ENCODE data around the gene EDDM13. TPM values are rescaled to one million over a fixed set of nuclear protein-coding genes. Genes with fewer than 3 reads are reported as not detected.

EDDM13 gene
- total and polyA plus RNA-seq, 7 experiments from 2014 or later = 1.3 to 3.0 TPM; not detected in 5

- no peaks in the 10 kb centered on the region for H3K9me3 Mint-ChIP-seq
- no peak overlapping the region for H3K27ac Mint-ChIP-seq
- Histone ChIP-seq H3K27me3 (ENCODE audit: control insufficient read depth in 2 of 2, insufficient read depth in 2 of 2, low read length in 2 of 2) (no peaks in the 10 kb centered on the region), H3K36me3 (ENCODE audit: control insufficient read depth in 2 of 3, insufficient read depth in 3 of 3, low read length in 3 of 3) (no peaks in the 10 kb centered on the region), H3K27ac (ENCODE audit: low read depth, low read length) (no peak overlapping the region), H3K9me3 (ENCODE audit: control insufficient read depth in 2 of 3, low read length in 3 of 3) (no peaks in the 10 kb centered on the region), H3K4me1 (ENCODE audit: control insufficient read depth in 2 of 2, insufficient read depth in 2 of 2, low read length in 2 of 2) (no peaks in the 10 kb centered on the region), H3K4me3 (ENCODE audit: low read length) (no peak overlapping the region)
- intact Hi-C loops (cut with micrococcal nuclease) = no loop called here
- no peak overlapping the region for H3K4me3 Mint-ChIP-seq
- peaks cover 0 to 33% (median 5%) of the 10 kb centered on the region in 5 donors for H3K36me3 Mint-ChIP-seq
- H3K4me1 Mint-ChIP-seq = peaks cover 0 to 8% (median 0%) of the 10 kb centered on the region in 7 donors
- POLR2A ChIA-PET = no interaction called here
- ATAC-seq (no peak), DNase-seq (no peak)
- no peaks in the 10 kb centered on the region for H3K27me3 Mint-ChIP-seq
- CTCF ChIA-PET = interaction anchor here (1.2 kb wide), 1 partner anchor 13 kb away, joined by 3 read pairs; no protein-coding TSS in a partner anchor
These were observed 6.5 kb upstream of the EDDM13 start for GRCh38 chr19:56266051-56266450.

- Histone ChIP-seq H3K27ac (ENCODE audit: low read depth, low read length) (no peak overlapping the region), H3K4me3 (ENCODE audit: low read length) (no peak overlapping the region), H3K4me1 (ENCODE audit: control insufficient read depth in 2 of 2, insufficient read depth in 2 of 2, low read length in 2 of 2) (no peaks in the 10 kb centered on the region), H3K36me3 (ENCODE audit: control insufficient read depth in 2 of 3, insufficient read depth in 3 of 3, low read length in 3 of 3) (no peaks in the 10 kb centered on the region), H3K9me3 (ENCODE audit: control insufficient read depth in 2 of 3, low read length in 3 of 3) (no peaks in the 10 kb centered on the region), H3K27me3 (ENCODE audit: control insufficient read depth in 2 of 2, insufficient read depth in 2 of 2, low read length in 2 of 2) (no peaks in the 10 kb centered on the region)
- ATAC-seq = no peak
- H3K27me3 Mint-ChIP-seq = no peaks in the 10 kb centered on the region
- no peak for DNase-seq
- peaks cover 0 to 10% (median 0%) of the 10 kb centered on the region in 7 donors for H3K4me1 Mint-ChIP-seq
- H3K36me3 Mint-ChIP-seq = peaks cover 0 to 33% (median 8%) of the 10 kb centered on the region in 5 donors
- H3K9me3 Mint-ChIP-seq = no peaks in the 10 kb centered on the region
- H3K27ac Mint-ChIP-seq = peak overlapping the region in 1 of 9 donors; percentile 34
- intact Hi-C loops (cut with micrococcal nuclease) = no loop called here
- CTCF ChIA-PET = no interaction called here
- H3K4me3 Mint-ChIP-seq = no peak overlapping the region
- POLR2A ChIA-PET = no interaction called here
These were observed 3.2 kb upstream of the EDDM13 start for GRCh38 chr19:56269348-56269747.

- Histone ChIP-seq H3K4me1 (ENCODE audit: control insufficient read depth in 2 of 2, insufficient read depth in 2 of 2, low read length in 2 of 2) (no peaks in the 10 kb centered on the region), H3K27me3 (ENCODE audit: control insufficient read depth in 2 of 2, insufficient read depth in 2 of 2, low read length in 2 of 2) (no peaks in the 10 kb centered on the region), H3K9me3 (ENCODE audit: control insufficient read depth in 2 of 3, low read length in 3 of 3) (no peaks in the 10 kb centered on the region), H3K36me3 (ENCODE audit: control insufficient read depth in 2 of 3, insufficient read depth in 3 of 3, low read length in 3 of 3) (no peaks in the 10 kb centered on the region), H3K4me3 (ENCODE audit: low read length) (no peak overlapping the region), H3K27ac (ENCODE audit: low read depth, low read length) (no peak overlapping the region)
- Mint-ChIP-seq H3K27ac (no peak overlapping the region), H3K36me3 (peaks cover 0 to 27% (median 10%) of the 10 kb centered on the region in 5 donors), H3K4me1 (peaks cover 0 to 9% (median 0%) of the 10 kb centered on the region in 7 donors), H3K9me3 (no peaks in the 10 kb centered on the region), H3K27me3 (no peaks in the 10 kb centered on the region), H3K4me3 (no peak overlapping the region)
- intact Hi-C loops (cut with micrococcal nuclease) = no loop called here
- ChIA-PET CTCF (no interaction called here), POLR2A (no interaction called here)
- DNase-seq (no peak), ATAC-seq (peak; percentile 91)
These were observed 1.9 kb upstream of the EDDM13 start for GRCh38 chr19:56270676-56271075.

- intact Hi-C loops (cut with micrococcal nuclease) = no loop called here
- DNase-seq = no peak
- H3K36me3 Mint-ChIP-seq = peaks cover 0 to 30% (median 12%) of the 10 kb centered on the region in 5 donors
- POLR2A ChIA-PET = no interaction called here
- no peaks in the 10 kb centered on the region for H3K27me3 Mint-ChIP-seq
- no peak overlapping the region for H3K4me3 ChIP-seq (ENCODE audit: low read length)
- CTCF ChIA-PET = no interaction called here
- no peaks in the 10 kb centered on the region for H3K36me3 ChIP-seq (ENCODE audit: control insufficient read depth in 2 of 3, insufficient read depth in 3 of 3, low read length in 3 of 3)
- peak; percentile 42 for ATAC-seq
- no peaks in the 10 kb centered on the region for H3K9me3 ChIP-seq (ENCODE audit: control insufficient read depth in 2 of 3, low read length in 3 of 3)
- no peak overlapping the region for H3K27ac Mint-ChIP-seq
- peaks cover 0 to 9% (median 0%) of the 10 kb centered on the region in 7 donors for H3K4me1 Mint-ChIP-seq
- H3K4me1 ChIP-seq (ENCODE audit: control insufficient read depth in 2 of 2, insufficient read depth in 2 of 2, low read length in 2 of 2) = no peaks in the 10 kb centered on the region
- peaks cover 0 to 4% (median 0%) of the 10 kb centered on the region in 11 donors for H3K9me3 Mint-ChIP-seq
- H3K4me3 Mint-ChIP-seq = no peak overlapping the region
- no peaks in the 10 kb centered on the region for H3K27me3 ChIP-seq (ENCODE audit: control insufficient read depth in 2 of 2, insufficient read depth in 2 of 2, low read length in 2 of 2)
- no peak overlapping the region for H3K27ac ChIP-seq (ENCODE audit: low read depth, low read length)
These were observed 1.4 kb upstream of the EDDM13 start for GRCh38 chr19:56271151-56271550.

GRCh38 chr19:56273563-56274117, 1.1 kb downstream of the EDDM13 start:
- H3K4me1 Mint-ChIP-seq = peaks cover 0 to 10% (median 0%) of the 10 kb centered on the region in 7 donors
- Histone ChIP-seq H3K36me3 (ENCODE audit: control insufficient read depth in 2 of 3, insufficient read depth in 3 of 3, low read length in 3 of 3) (no peaks in the 10 kb centered on the region), H3K4me1 (ENCODE audit: control insufficient read depth in 2 of 2, insufficient read depth in 2 of 2, low read length in 2 of 2) (no peaks in the 10 kb centered on the region), H3K27me3 (ENCODE audit: control insufficient read depth in 2 of 2, insufficient read depth in 2 of 2, low read length in 2 of 2) (no peaks in the 10 kb centered on the region), H3K4me3 (ENCODE audit: low read length) (no peak overlapping the region), H3K27ac (ENCODE audit: low read depth, low read length) (no peak overlapping the region), H3K9me3 (ENCODE audit: control insufficient read depth in 2 of 3, low read length in 3 of 3) (no peaks in the 10 kb centered on the region)
- H3K27me3 Mint-ChIP-seq = no peaks in the 10 kb centered on the region
- CTCF ChIA-PET = no interaction called here
- DNase-seq (no peak), ATAC-seq (no peak)
- POLR2A ChIA-PET = no interaction called here
- H3K9me3 Mint-ChIP-seq = peaks cover 0 to 19% (median 1%) of the 10 kb centered on the region in 11 donors
- peaks cover 0 to 38% (median 19%) of the 10 kb centered on the region in 5 donors for H3K36me3 Mint-ChIP-seq
- no peak overlapping the region for H3K4me3 Mint-ChIP-seq
- intact Hi-C loops (cut with micrococcal nuclease) = no loop called here
- no peak overlapping the region for H3K27ac Mint-ChIP-seq

- no peaks in the 10 kb centered on the region for H3K27me3 Mint-ChIP-seq
- intact Hi-C loops (cut with micrococcal nuclease) = no loop called here
These were observed 10.3 kb downstream of the EDDM13 start for GRCh38 chr19:56282809-56283208.

GRCh38 chr19:56284746-56285145, 12.2 kb downstream of the EDDM13 start:
- DNase-seq (no peak), ATAC-seq (no peak)
- Mint-ChIP-seq H3K27ac (no peak overlapping the region), H3K9me3 (peaks cover 0 to 7% (median 0%) of the 10 kb centered on the region in 11 donors), H3K36me3 (peaks cover 0 to 52% (median 27%) of the 10 kb centered on the region in 5 donors), H3K27me3 (no peaks in the 10 kb centered on the region), H3K4me3 (no peak overlapping the region), H3K4me1 (peaks cover 0 to 3% (median 0%) of the 10 kb centered on the region in 7 donors)
- Histone ChIP-seq H3K36me3 (ENCODE audit: control insufficient read depth in 2 of 3, insufficient read depth in 3 of 3, low read length in 3 of 3) (no peaks in the 10 kb centered on the region), H3K27me3 (ENCODE audit: control insufficient read depth in 2 of 2, insufficient read depth in 2 of 2, low read length in 2 of 2) (no peaks in the 10 kb centered on the region), H3K27ac (ENCODE audit: low read depth, low read length) (no peak overlapping the region), H3K4me1 (ENCODE audit: control insufficient read depth in 2 of 2, insufficient read depth in 2 of 2, low read length in 2 of 2) (no peaks in the 10 kb centered on the region), H3K9me3 (ENCODE audit: control insufficient read depth in 2 of 3, low read length in 3 of 3) (no peaks in the 10 kb centered on the region), H3K4me3 (ENCODE audit: low read length) (no peak overlapping the region)
- intact Hi-C loops (cut with micrococcal nuclease) = no loop called here
- POLR2A ChIA-PET = no interaction called here
- CTCF ChIA-PET = no interaction called here

More at GRCh38 chr19:56282809-56283208, 10.3 kb downstream of the EDDM13 start:
- H3K27me3 ChIP-seq (ENCODE audit: control insufficient read depth in 2 of 2, insufficient read depth in 2 of 2, low read length in 2 of 2) = no peaks in the 10 kb centered on the region
- ChIA-PET CTCF (no interaction called here), POLR2A (no interaction called here)
- ATAC-seq (no peak), DNase-seq (no peak)
- H3K36me3 ChIP-seq (ENCODE audit: control insufficient read depth in 2 of 3, insufficient read depth in 3 of 3, low read length in 3 of 3) = no peaks in the 10 kb centered on the region
- no peak overlapping the region for H3K4me3 ChIP-seq (ENCODE audit: low read length)
- peaks cover 0 to 56% (median 30%) of the 10 kb centered on the region in 5 donors for H3K36me3 Mint-ChIP-seq
- no peaks in the 10 kb centered on the region for H3K4me1 ChIP-seq (ENCODE audit: control insufficient read depth in 2 of 2, insufficient read depth in 2 of 2, low read length in 2 of 2)
- no peak overlapping the region for H3K27ac ChIP-seq (ENCODE audit: low read depth, low read length)
- H3K4me3 Mint-ChIP-seq = no peak overlapping the region
- H3K9me3 Mint-ChIP-seq = peaks cover 0 to 16% (median 1%) of the 10 kb centered on the region in 11 donors
- no peaks in the 10 kb centered on the region for H3K9me3 ChIP-seq (ENCODE audit: control insufficient read depth in 2 of 3, low read length in 3 of 3)
- H3K27ac Mint-ChIP-seq = no peak overlapping the region
- H3K4me1 Mint-ChIP-seq = peaks cover 0 to 2% (median 0%) of the 10 kb centered on the region in 7 donors

All from naive thymus-derived CD4-positive, alpha-beta T cell (primary cell).